ENCODE results near the gene SCML1.

Gene SCML1

DNA sequence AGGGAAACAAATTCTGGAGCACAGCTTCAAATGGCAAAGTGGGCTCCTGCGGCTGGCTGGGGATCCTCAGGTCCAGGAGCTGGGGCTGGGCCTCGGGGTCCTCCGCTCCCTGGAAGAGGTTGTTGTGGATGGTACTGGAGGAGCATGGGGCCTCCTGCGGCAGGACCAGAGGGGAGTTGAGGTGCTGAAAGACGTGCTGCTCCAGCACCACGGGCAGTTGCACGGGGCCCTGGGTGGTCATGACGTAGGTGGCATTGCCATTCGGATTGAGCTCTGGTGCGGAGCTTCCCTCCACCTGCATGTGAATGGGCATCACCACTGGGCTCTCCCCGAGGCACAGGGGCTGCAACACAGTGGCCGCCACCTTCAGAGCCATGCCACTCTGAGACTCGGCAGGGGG lies 64.1 kb downstream of the SCML1 start:
- DNase-seq: no peak

DNA sequence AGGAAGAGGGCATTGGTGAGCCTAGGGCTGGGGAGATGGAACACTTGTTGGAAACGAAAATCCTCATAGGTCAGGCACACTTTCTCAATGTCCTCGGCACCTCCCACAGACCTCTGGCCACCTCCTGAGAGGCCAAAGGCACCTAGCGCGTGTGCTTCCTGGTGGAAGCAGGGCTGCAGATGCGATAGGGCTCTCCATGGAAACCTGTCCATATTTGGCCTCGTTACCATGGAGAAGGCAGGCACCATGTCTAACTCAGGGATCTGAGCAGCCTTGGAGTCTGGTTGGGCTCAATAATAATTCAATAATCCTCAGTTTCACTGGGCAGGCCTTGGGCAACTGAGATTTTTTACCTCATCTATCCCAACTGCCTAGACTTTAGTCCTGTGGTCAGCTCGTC lies 65.5 kb downstream of the SCML1 start:
- no peak for DNase-seq

- DNase-seq: no peak
These were observed 66.2 kb downstream of the SCML1 start for GRCh38 chrX:17803449-17803848.

Measured in amniotic stem cell (primary cell).